WI38 (cell line): ENCODE measurements around the gene IL31RA.
"Not testable (repeated sequence)": the region's sequence is repeated elsewhere in the genome, so short reads cannot be mapped to it uniquely, and the experiment has no call there.

Experiments used
- H3K4me3 ChIP-seq: 2 replicates; pipeline ENCODE4 v1.5.1; 2011; ENCODE audit warnings: low read depth, mild to moderate bottlenecking, control low read depth, low read length
- CTCF ChIP-seq: IDR thresholded peaks from 2 replicates; pipeline ENCODE4 v1.5.1; 2012; ENCODE audit warnings: low read depth, mild to moderate bottlenecking, control low read depth, low read length

Gene IL31RA

DNA sequence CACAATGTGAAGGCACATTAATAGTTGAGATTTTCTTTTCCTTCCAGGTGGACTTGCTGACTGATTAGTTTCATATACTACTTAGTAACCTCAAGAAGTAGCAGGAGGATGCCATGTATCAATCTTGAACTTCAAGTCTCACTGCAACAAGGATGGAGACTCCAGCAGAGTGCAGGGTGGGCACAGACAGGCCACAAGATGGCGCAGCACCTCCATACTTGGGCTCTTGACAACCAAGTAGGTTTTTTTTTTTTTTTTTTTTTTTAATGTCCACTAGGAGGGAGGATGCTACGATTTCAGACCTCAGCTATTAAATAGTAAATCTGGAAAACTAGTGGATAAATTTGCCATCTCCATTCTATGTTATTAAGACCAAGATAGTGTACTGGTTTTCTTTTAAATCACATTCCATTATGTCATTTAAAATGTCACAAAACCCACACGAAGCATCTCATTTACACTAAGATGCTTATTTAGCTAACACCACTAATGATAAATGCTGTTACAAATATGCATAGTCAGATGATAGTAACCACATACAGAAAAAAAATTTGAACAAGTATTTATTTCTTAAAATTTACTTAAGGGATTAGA is 85.0 kb downstream of the IL31RA start:
- TF ChIP-seq CTCF = peak; percentile 93
- H3K4me3 ChIP-seq = no peak overlapping the region

DNA sequence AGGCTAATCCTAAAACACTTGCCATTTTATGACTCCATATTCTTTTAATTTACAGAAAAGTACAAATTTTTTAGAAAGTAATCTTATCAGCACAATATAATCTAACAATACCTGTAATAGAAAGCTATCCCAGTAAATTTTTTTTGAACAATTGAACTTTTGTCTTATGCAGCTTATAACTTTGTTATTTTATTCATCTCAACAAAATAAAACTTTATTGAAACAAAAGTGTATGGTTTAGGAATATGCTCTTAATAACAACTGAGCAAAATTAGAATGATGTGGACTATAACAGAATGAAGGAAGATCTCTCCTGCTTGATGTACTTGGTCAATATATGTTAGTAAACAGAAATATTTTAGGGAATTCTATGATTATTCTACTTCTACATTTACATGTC is 86.4 kb downstream of the IL31RA start:
- not testable (repeated sequence) for H3K4me3 ChIP-seq

- not testable (repeated sequence) for H3K4me3 ChIP-seq
Measured at GRCh38 chr5:55941154-55941553, 90.0 kb downstream of the IL31RA start.

GRCh38 chr5:55959208-55959607 is 108.1 kb downstream of the IL31RA start:
- TF ChIP-seq CTCF = no peak

GRCh38 chr5:55960779-55961178 is 109.6 kb downstream of the IL31RA start:
- TF ChIP-seq CTCF = no peak
- H3K4me3 ChIP-seq = no peak overlapping the region

More at GRCh38 chr5:55959208-55959607, 108.1 kb downstream of the IL31RA start:
- no peak overlapping the region for H3K4me3 ChIP-seq

- no peak for TF ChIP-seq CTCF
- no peak overlapping the region for H3K4me3 ChIP-seq
Measured at GRCh38 chr5:55965525-55965924, 114.4 kb downstream of the IL31RA start.

GRCh38 chr5:55966284-55966683 is 115.1 kb downstream of the IL31RA start:
- no peak for TF ChIP-seq CTCF
- no peak overlapping the region for H3K4me3 ChIP-seq

- TF ChIP-seq CTCF = no peak
- no peak overlapping the region for H3K4me3 ChIP-seq
Measured at GRCh38 chr5:55969956-55970355, 118.8 kb downstream of the IL31RA start.
